GM04504 (cell line): ENCODE measurements around the gene NAV1.
"Not testable (repeated sequence)": the region's sequence is repeated elsewhere in the genome, so short reads cannot be mapped to it uniquely, and the experiment has no call there.

Experiments used
- DNase-seq: peaks from one replicate; pipeline ENCODE4 v3.0.0-alpha.2; 2012; ENCODE audit warnings: low read depth

The NAV1 gene

GRCh38 chr1:201538612-201539551 is at the start of gene NAV1:
TSS of gene NAV1 (plus strand) at chr1:201539127. CDS start at chr1:201622885, 83,758 bp downstream.
- DNase-seq: no peak

GRCh38 chr1:201489643-201490261 is 49.2 kb upstream of the NAV1 start:
- DNase-seq: no peak

- no peak for DNase-seq
These were observed 48.2 kb upstream of the NAV1 start for GRCh38 chr1:201490708-201491131.

GRCh38 chr1:201491896-201492511 is 46.9 kb upstream of the NAV1 start:
- DNase-seq: no peak

GRCh38 chr1:201493026-201493656 is 45.8 kb upstream of the NAV1 start:
- DNase-seq: not testable (repeated sequence)

- DNase-seq: no peak
These were observed 44.9 kb upstream of the NAV1 start for GRCh38 chr1:201493757-201494617.

GRCh38 chr1:201495551-201496295 is 43.2 kb upstream of the NAV1 start:
- DNase-seq: no peak

- no peak for DNase-seq
These were observed 42.6 kb upstream of the NAV1 start for GRCh38 chr1:201496296-201496690.

- no peak for DNase-seq
These were observed 40.9 kb upstream of the NAV1 start for GRCh38 chr1:201497935-201498509.

- no peak for DNase-seq
These were observed 40.3 kb upstream of the NAV1 start for GRCh38 chr1:201498621-201499020.

- no peak for DNase-seq
These were observed 39.7 kb upstream of the NAV1 start for GRCh38 chr1:201499191-201499590.

GRCh38 chr1:201499795-201500669 is 38.9 kb upstream of the NAV1 start:
- DNase-seq: no peak

- no peak for DNase-seq
These were observed 38.2 kb upstream of the NAV1 start for GRCh38 chr1:201500670-201501120.

GRCh38 chr1:201501144-201501543 is 37.8 kb upstream of the NAV1 start:
- no peak for DNase-seq

- DNase-seq: no peak
These were observed 37.0 kb upstream of the NAV1 start for GRCh38 chr1:201501812-201502510.

GRCh38 chr1:201502511-201502857 is 36.4 kb upstream of the NAV1 start:
- DNase-seq: no peak

GRCh38 chr1:201503397-201504176 is 35.3 kb upstream of the NAV1 start:
- DNase-seq: peak; percentile 87

- DNase-seq: no peak
These were observed 34.7 kb upstream of the NAV1 start for GRCh38 chr1:201504179-201504631.
